ENCODE results near the gene MYD88. TPM values are rescaled to one million over a fixed set of nuclear protein-coding genes. Genes with fewer than 3 reads are reported as not detected.

Gene MYD88
- total and polyA plus RNA-seq, 9 of the 15 experiments (the other 6 are each of a cell fraction or from before 2014, with no cell fraction given): 3.2 to 47.3 (median 27.6) TPM

DNA sequence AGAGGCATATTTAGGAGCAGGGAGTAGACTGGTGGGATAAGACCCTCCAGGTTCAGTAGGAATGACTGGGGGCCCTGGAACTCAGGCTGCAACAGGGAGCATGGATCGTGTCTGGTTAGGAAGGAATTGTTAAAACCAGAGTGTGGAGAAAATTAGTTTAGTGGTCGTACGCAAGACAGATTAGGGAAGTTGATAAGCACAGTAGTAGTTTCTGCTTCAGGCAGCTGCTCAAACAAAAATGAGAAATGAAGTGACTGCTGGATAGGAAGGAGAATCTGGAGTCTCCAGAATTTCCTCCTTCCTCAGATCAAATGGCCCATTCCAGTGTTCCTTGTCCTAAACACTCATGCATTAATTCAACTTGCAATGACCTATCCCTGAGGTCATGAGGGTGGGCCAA, 11.2 kb downstream of the MYD88 start (continued):
- TF ChIP-seq E2F8 (IDR thresholded peaks at IDR 0.05; ENCODE audit: low read depth, partially characterized antibody) (no peak), RHOXF2B (CRISPR knock-in tag; conservative IDR thresholded peaks at IDR 0.05) (no peak), MLLT1 (IDR thresholded peaks at IDR 0.05) (peak in 1 of 2 experiments; percentile 61; a peak in 1 of 4 replicates), CHD4 (IDR thresholded peaks at IDR 0.05; ENCODE audit: insufficient read depth, insufficient replicate concordance, low read depth, low read length, poor library complexity, severe bottlenecking) (peak; percentile 16), ZNF217 (CRISPR knock-in tag; IDR thresholded peaks at IDR 0.05) (no peak), NR2C1 (IDR thresholded peaks at IDR 0.05) (no peak), NR2C1 (tag; IDR thresholded peaks at IDR 0.05) (peak; percentile 50; the same call in 1 of the 2 replicates), SMARCE1 (IDR thresholded peaks at IDR 0.05) (peak; percentile 98), CTBP1 (IDR thresholded peaks at IDR 0.05; ENCODE audit: borderline replicate concordance) (peak; percentile 48; the same call in 1 of the 2 replicates), ZNF57 (CRISPR knock-in tag; IDR thresholded peaks at IDR 0.05) (no peak), LCOR (CRISPR knock-in tag; IDR thresholded peaks at IDR 0.05) (0 out of 2 replicates have a peak, but pooled peaks have one; percentile 54), OTX1 (CRISPR knock-in tag; IDR thresholded peaks at IDR 0.05) (peak; percentile 66; the same call in 1 of the 2 replicates), BACH1 (tag; IDR thresholded peaks at IDR 0.05) (no peak), PML (IDR thresholded peaks at IDR 0.05; ENCODE audit: low read length) (no peak), SMAD3 (CRISPR knock-in tag; conservative IDR thresholded peaks at IDR 0.05) (0 out of 2 replicates have a peak, but pooled peaks have one; percentile 56), PTRF (tag; IDR thresholded peaks at IDR 0.05) (no peak), ZNF444 (CRISPR knock-in tag; IDR thresholded peaks at IDR 0.05) (no peak), SREBF2 (CRISPR knock-in tag; IDR thresholded peaks at IDR 0.05) (no peak), ZNF551 (CRISPR knock-in tag; IDR thresholded peaks at IDR 0.05) (no peak)
- TF ChIP-seq, protein P1, sequence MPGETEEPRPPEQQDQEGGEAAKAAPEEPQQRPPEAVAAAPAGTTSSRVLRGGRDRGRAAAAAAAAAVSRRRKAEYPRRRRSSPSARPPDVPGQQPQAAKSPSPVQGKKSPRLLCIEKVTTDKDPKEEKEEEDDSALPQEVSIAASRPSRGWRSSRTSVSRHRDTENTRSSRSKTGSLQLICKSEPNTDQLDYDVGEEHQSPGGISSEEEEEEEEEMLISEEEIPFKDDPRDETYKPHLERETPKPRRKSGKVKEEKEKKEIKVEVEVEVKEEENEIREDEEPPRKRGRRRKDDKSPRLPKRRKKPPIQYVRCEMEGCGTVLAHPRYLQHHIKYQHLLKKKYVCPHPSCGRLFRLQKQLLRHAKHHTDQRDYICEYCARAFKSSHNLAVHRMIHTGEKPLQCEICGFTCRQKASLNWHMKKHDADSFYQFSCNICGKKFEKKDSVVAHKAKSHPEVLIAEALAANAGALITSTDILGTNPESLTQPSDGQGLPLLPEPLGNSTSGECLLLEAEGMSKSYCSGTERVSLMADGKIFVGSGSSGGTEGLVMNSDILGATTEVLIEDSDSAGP (CRISPR knock-in tag; IDR thresholded peaks at IDR 0.05): no peak
- TF ChIP-seq, protein P2, sequence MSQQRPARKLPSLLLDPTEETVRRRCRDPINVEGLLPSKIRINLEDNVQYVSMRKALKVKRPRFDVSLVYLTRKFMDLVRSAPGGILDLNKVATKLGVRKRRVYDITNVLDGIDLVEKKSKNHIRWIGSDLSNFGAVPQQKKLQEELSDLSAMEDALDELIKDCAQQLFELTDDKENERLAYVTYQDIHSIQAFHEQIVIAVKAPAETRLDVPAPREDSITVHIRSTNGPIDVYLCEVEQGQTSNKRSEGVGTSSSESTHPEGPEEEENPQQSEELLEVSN (IDR thresholded peaks at IDR 0.05; ENCODE audit: borderline replicate concordance in 1 of 2, extremely low read depth in 1 of 2, insufficient read depth in 1 of 2, insufficient read length in 1 of 2, low read depth in 1 of 2, low read length in 1 of 2, poor library complexity in 1 of 2, severe bottlenecking in 1 of 2): no peak
- TF ChIP-seq, protein P3, sequence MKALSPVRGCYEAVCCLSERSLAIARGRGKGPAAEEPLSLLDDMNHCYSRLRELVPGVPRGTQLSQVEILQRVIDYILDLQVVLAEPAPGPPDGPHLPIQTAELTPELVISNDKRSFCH (CRISPR knock-in tag; IDR thresholded peaks at IDR 0.05): no peak
- TF ChIP-seq, protein P3 (tag; IDR thresholded peaks at IDR 0.05): peak; percentile 73; the same call in 1 of the 2 replicates
